Colonic mucosa (tissue), 4 donors: ENCODE results near the gene CFHR5. TPM values are rescaled to one million over a fixed set of nuclear protein-coding genes. Genes with fewer than 3 reads are reported as not detected.
"Not testable (repeated sequence)": the region's sequence is repeated elsewhere in the genome, so short reads cannot be mapped to it uniquely, and the experiment has no call there.

Experiments
- DNase-seq: peaks from one replicate; pipeline ENCODE4 v3.0.0-alpha.2; 2020
- H3K27ac ChIP-seq: fragments of 200-600 bp; one replicate; pipeline ENCODE4 v1.8.0; 2021
- H3K27me3 ChIP-seq: fragments of 200-600 bp; one replicate; pipeline ENCODE4 v1.8.0; 2021
- H3K36me3 ChIP-seq: fragments of 200-600 bp; one replicate; pipeline ENCODE4 v1.8.0; 2021
- H3K4me1 ChIP-seq: fragments of 200-600 bp; one replicate; pipeline ENCODE4 v1.8.0; 2021; ENCODE audit warnings: mild to moderate bottlenecking
- H3K4me3 ChIP-seq: fragments of 200-600 bp; one replicate; pipeline ENCODE4 v1.8.0; 2021
- H3K9ac ChIP-seq, 2 donors: one replicate each; pipeline ENCODE4 v1.7.0; 2013; ENCODE audit warnings: control low read depth in 2 of 2, low read depth in 2 of 2, low read length in 2 of 2
- H3K9me3 ChIP-seq: fragments of 200-600 bp; one replicate; pipeline ENCODE4 v1.8.0; 2021
- CTCF ChIP-seq: fragments of 200-600 bp; IDR thresholded peaks from one replicate; pipeline ENCODE4 v1.8.0; 2022; ENCODE audit warnings: antibody characterized with exemption, mild to moderate bottlenecking
- intact Hi-C: fragments of 100-400 bp; cut with DNase I; formaldehyde crosslinking; loops from one replicate; pipeline ENCODE4 v1.14.1; 2022
- total RNA-seq, 2 donors: library from RNA; stranded (reverse); fragmentation: NEBNext Ultra II Directional in 1 of 2; extraction: Animal tissue kit (Norgen Biotek cat#: 25700) in 1 of 2; gene quantifications; one replicate each; pipeline ENCODE4 v1.2.1, GENCODE V29; 2021
- donor health status: healthy.
- donor health status: DM: no; HTN: no; CAD: no.
- donor health status: DM: no; HTN: no; CAD: no.

Gene CFHR5
- total RNA-seq, 2 donors from 2014 or later, result not detected

- Histone ChIP-seq H3K4me3 (no peak overlapping the region), H3K9me3 (no peaks in the 10 kb centered on the region), H3K4me1 (no peaks in the 10 kb centered on the region), H3K27me3 (no peaks in the 10 kb centered on the region), H3K9ac (no peak overlapping the region), H3K27ac (no peak overlapping the region), H3K36me3 (no peaks in the 10 kb centered on the region)
- DNase-seq, result no peak
- intact Hi-C loops, result no loop called here
- no peak for TF ChIP-seq CTCF
Observed at GRCh38 chr1:196955926-196956325, 21.4 kb upstream of the CFHR5 start.

GRCh38 chr1:196960854-196961253 lies 16.5 kb upstream of the CFHR5 start:
- H3K4me3 ChIP-seq, result no peak overlapping the region
- H3K27me3 ChIP-seq, result no peaks in the 10 kb centered on the region
- intact Hi-C loops, result no loop called here
- no peak overlapping the region for H3K27ac ChIP-seq
- no peaks in the 10 kb centered on the region for H3K36me3 ChIP-seq
- H3K9me3 ChIP-seq, result no peaks in the 10 kb centered on the region
- H3K9ac ChIP-seq, result no peak overlapping the region
- no peak for TF ChIP-seq CTCF
- DNase-seq, result no peak
- no peaks in the 10 kb centered on the region for H3K4me1 ChIP-seq

- Histone ChIP-seq H3K9ac (no peak overlapping the region), H3K36me3 (no peaks in the 10 kb centered on the region), H3K9me3 (no peaks in the 10 kb centered on the region), H3K4me1 (no peaks in the 10 kb centered on the region), H3K27ac (no peak overlapping the region), H3K4me3 (no peak overlapping the region), H3K27me3 (no peaks in the 10 kb centered on the region)
- no peak for TF ChIP-seq CTCF
- no peak for DNase-seq
- intact Hi-C loops, result no loop called here
Observed at GRCh38 chr1:196970182-196970581, 7.2 kb upstream of the CFHR5 start.

- no peak for TF ChIP-seq CTCF
- Histone ChIP-seq H3K27me3 (no peaks in the 10 kb centered on the region), H3K4me1 (no peaks in the 10 kb centered on the region), H3K4me3 (no peak overlapping the region), H3K27ac (no peak overlapping the region), H3K9me3 (no peaks in the 10 kb centered on the region), H3K36me3 (no peaks in the 10 kb centered on the region), H3K9ac (no peak overlapping the region)
- DNase-seq, result no peak
- intact Hi-C loops, result no loop called here
Observed at GRCh38 chr1:196976278-196976677, 1.1 kb upstream of the CFHR5 start.

GRCh38 chr1:196980859-196981258 lies 3.5 kb downstream of the CFHR5 start:
- intact Hi-C loops, result no loop called here
- DNase-seq, result no peak
- no peaks in the 10 kb centered on the region for H3K27me3 ChIP-seq
- no peak overlapping the region for H3K4me3 ChIP-seq
- no peaks in the 10 kb centered on the region for H3K36me3 ChIP-seq
- H3K4me1 ChIP-seq, result no peaks in the 10 kb centered on the region
- H3K9me3 ChIP-seq, result no peaks in the 10 kb centered on the region
- no peak overlapping the region for H3K27ac ChIP-seq
- no peak for TF ChIP-seq CTCF
- no peak overlapping the region for H3K9ac ChIP-seq

GRCh38 chr1:196982247-196982646 lies 4.9 kb downstream of the CFHR5 start:
- H3K9ac ChIP-seq, H3K9me3 ChIP-seq, H3K36me3 ChIP-seq, DNase-seq, intact Hi-C loops, H3K27ac ChIP-seq, H3K27me3 ChIP-seq, H3K4me3 ChIP-seq, H3K4me1 ChIP-seq: not testable (repeated sequence)

- H3K27me3 ChIP-seq, intact Hi-C loops, H3K4me3 ChIP-seq, H3K9me3 ChIP-seq, H3K27ac ChIP-seq, H3K4me1 ChIP-seq, H3K9ac ChIP-seq, DNase-seq, H3K36me3 ChIP-seq: not testable (repeated sequence)
Observed at GRCh38 chr1:196991919-196992651, 14.7 kb downstream of the CFHR5 start.
